COLO668 (cell line): ENCODE results near the gene CWC25.

Source experiments
- DNase-seq: peaks from one replicate; lab custom pipeline; 2025; ENCODE audit not compliant: unreplicated experiment; lab: John Stamatoyannopoulos, UW

The CWC25 gene

GRCh38 chr17:38853292-38854219 lies 28.4 kb upstream of the CWC25 start, which contains the start of gene RPL23:
Gene RPL23 (minus strand): TSS chr17:38853721. CDS start chr17:38853710, 11 bp downstream.
- DNase-seq: peak; percentile 91

- DNase-seq: peak; percentile 7
These were observed 27.7 kb upstream of the CWC25 start for GRCh38 chr17:38852771-38853291.

GRCh38 chr17:38851434-38851833 lies 26.3 kb upstream of the CWC25 start:
- no peak for DNase-seq

GRCh38 chr17:38850374-38850773 lies 25.3 kb upstream of the CWC25 start:
- DNase-seq: no peak

GRCh38 chr17:38848939-38849605 lies 24.0 kb upstream of the CWC25 start:
- no peak for DNase-seq

- no peak for DNase-seq
These were observed 23.4 kb upstream of the CWC25 start for GRCh38 chr17:38848557-38848891.

- peak; percentile 39 for DNase-seq
These were observed 19.2 kb upstream of the CWC25 start for GRCh38 chr17:38844261-38844757.

- DNase-seq: no peak
These were observed 684 bp upstream of the CWC25 start for GRCh38 chr17:38825762-38826247.

GRCh38 chr17:38815576-38816193 lies 9.4 kb downstream of the CWC25 start:
- DNase-seq: no peak

GRCh38 chr17:38809828-38810227 lies 15.3 kb downstream of the CWC25 start:
- no peak for DNase-seq

GRCh38 chr17:38800237-38800760 lies 24.8 kb downstream of the CWC25 start:
- DNase-seq: no peak

GRCh38 chr17:38799501-38800236 lies 25.5 kb downstream of the CWC25 start, which contains the start of gene PIP4K2B:
Gene PIP4K2B (minus strand): TSS chr17:38799556. CDS start chr17:38799424, 132 bp downstream.
- DNase-seq: peak; percentile 93

- peak; percentile 33 for DNase-seq
These were observed 26.3 kb downstream of the CWC25 start for GRCh38 chr17:38798614-38799500.

GRCh38 chr17:38797828-38798227 lies 27.3 kb downstream of the CWC25 start:
- DNase-seq: no peak

- DNase-seq: no peak
These were observed 28.0 kb downstream of the CWC25 start for GRCh38 chr17:38797158-38797490.

- no peak for DNase-seq
These were observed 28.5 kb downstream of the CWC25 start for GRCh38 chr17:38796451-38797157.

GRCh38 chr17:38794221-38794620 lies 30.9 kb downstream of the CWC25 start:
- DNase-seq: no peak

- no peak for DNase-seq
These were observed 34.0 kb downstream of the CWC25 start for GRCh38 chr17:38791162-38791561.
